HUES64 (cell line): ENCODE results near the gene ACBD6. TPM values are rescaled to one million over a fixed set of nuclear protein-coding genes. Genes with fewer than 3 reads are reported as not detected.
A peak's percentile ranks its signal among the peaks of the same experiment; 100 is the strongest.
"Not testable (repeated sequence)": the region's sequence is repeated elsewhere in the genome, so short reads cannot be mapped to it uniquely, and the experiment has no call there.

ENCODE experiments used
- H3K27ac ChIP-seq: 2 replicates; pipeline ENCODE4 v1.7.0; 2013; ENCODE audit warnings: low read depth, low read length, inconsistent platforms
- H3K27me3 ChIP-seq: 2 replicates; pipeline ENCODE4 v1.6.1; 2013; ENCODE audit warnings: mild to moderate bottlenecking, low read length; ENCODE audit not compliant: insufficient read depth
- H3K36me3 ChIP-seq: 2 replicates; pipeline ENCODE4 v1.6.1; 2013; ENCODE audit warnings: mild to moderate bottlenecking, low read length; ENCODE audit not compliant: insufficient read depth
- H3K4me1 ChIP-seq: 2 replicates; pipeline ENCODE4 v1.6.1; 2013; ENCODE audit warnings: mild to moderate bottlenecking, low read length, moderate library complexity; ENCODE audit not compliant: insufficient read depth
- H3K4me3 ChIP-seq: 2 replicates; pipeline ENCODE4 v1.5.1; 2013; ENCODE audit warnings: mild to moderate bottlenecking, low read length, moderate library complexity
- H3K9ac ChIP-seq: 2 replicates; pipeline ENCODE4 v1.6.1; 2013; ENCODE audit warnings: mild to moderate bottlenecking, low read depth, low read length
- H3K9me3 ChIP-seq: 2 replicates; pipeline ENCODE4 v1.6.1; 2013; ENCODE audit warnings: low read depth, low read length; ENCODE audit not compliant: insufficient read depth
- WGBS: fragments of 150-250, 120-280 bp; methylation state at CpG from one replicate; pipeline ENCODE4 v1.1.7; 2013; ENCODE audit warnings: missing lambda C conversion rate; 5-methylcytosine and 5-hydroxymethylcytosine counted together
- polyA plus RNA-seq, 2 experiments: library from polyadenylated mRNA; stranded (reverse); fragments of 50-300 nt; gene quantifications; one replicate each; pipeline ENCODE4 v1.2.3, GENCODE V29; 2013

Gene ACBD6, protein sequence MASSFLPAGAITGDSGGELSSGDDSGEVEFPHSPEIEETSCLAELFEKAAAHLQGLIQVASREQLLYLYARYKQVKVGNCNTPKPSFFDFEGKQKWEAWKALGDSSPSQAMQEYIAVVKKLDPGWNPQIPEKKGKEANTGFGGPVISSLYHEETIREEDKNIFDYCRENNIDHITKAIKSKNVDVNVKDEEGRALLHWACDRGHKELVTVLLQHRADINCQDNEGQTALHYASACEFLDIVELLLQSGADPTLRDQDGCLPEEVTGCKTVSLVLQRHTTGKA
- 46.9 TPM for polyA plus RNA-seq (2013, experiment 1 of 2)
- polyA plus RNA-seq (2013, experiment 2 of 2): 57.1 TPM

DNA sequence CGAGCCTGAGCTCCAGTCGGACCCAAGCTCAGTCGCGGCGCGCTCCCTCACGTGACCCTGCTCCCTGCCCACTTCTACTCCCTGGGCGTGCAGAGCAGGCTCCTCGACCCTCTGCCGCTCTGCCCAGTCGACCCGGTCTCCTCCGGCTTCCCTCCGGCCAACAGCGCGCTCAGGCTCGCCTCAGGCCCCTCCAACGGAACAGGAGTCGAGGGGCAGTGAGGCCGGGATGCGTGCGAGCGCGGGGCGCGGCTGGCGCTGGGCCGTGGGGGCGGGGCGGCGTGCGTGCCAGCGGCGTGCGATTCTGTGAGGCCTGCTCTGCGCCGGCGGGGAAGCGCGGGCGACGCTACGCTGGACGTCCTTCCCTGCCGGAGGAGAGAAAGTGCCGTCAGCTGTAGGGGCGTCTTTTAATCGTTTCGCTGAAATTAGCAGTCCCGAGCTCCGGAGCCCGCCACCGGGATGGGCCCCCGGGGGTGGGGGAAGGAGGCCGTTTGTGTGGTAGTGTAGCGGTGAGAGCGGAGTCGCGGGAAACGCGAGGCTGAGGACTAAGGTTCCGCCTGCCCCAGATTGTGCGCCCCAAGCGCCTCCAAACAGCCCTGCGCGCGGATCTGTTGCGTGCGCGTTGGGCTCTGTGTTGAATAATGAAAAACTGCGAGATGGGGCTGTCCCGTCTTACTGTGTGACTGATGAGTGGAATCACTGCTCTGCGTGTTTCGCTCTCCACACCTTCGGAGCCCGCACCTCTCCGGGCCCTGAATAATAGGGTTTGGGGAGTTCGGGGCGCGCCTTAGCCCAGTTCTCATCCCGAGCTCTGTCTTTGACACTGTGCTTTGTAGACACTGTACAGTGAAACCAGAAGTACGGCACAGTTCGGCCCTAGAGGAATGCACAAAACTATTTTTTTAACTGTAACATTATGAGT is at the start of gene ACBD6:
Gene ACBD6, minus strand, starts transcription at position 217 of the 919 bp plus-strand sequence. CDS start 311 bp downstream, outside the sequence.
- Histone ChIP-seq H3K36me3 (peaks cover 18% of the 10 kb centered on the region; the same call in 1 of the 2 replicates), H3K4me3 (peak within 1 kb of the TSS; percentile 79), H3K9ac (peak within 1 kb of the TSS; percentile 91), H3K27me3 (peaks cover 8% of the 10 kb centered on the region), H3K4me1 (peaks cover 5% of the 10 kb centered on the region; the same call in 1 of the 2 replicates), H3K27ac (peak within 1 kb of the TSS; percentile 94), H3K9me3 (peaks cover 2% of the 10 kb centered on the region)
- WGBS: 7% methylated on average over 83 of the region's 83 CpGs

DNA sequence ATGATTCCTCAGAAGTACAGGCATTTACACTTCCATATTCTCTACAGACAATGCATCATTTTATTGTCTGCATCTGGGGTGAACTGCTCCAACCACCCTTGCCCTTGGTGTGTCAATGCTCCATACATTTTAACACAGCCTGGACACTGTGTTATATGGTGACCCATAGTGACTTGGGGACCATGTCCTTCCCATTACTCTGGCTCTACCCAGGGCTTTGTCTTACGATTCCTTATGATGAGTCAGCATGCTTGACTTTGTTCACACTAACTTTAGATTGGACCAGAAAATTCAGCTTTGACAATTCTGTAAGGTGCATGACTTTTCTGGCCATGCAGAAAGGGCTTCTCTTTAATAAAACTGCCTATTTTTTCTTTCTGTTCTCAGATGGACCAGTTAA is 49.6 kb upstream of the ACBD6 start:
- Histone ChIP-seq H3K27me3 (no peaks in the 10 kb centered on the region), H3K4me1 (0 out of 2 replicates have a peak, but pooled peaks cover 3% of the 10 kb centered on the region), H3K4me3 (no peak overlapping the region), H3K36me3 (no peaks in the 10 kb centered on the region), H3K9me3 (no peaks in the 10 kb centered on the region), H3K27ac (no peak overlapping the region), H3K9ac (no peak overlapping the region)
- 96% methylated on average over 1 of the region's 1 CpG for WGBS

DNA sequence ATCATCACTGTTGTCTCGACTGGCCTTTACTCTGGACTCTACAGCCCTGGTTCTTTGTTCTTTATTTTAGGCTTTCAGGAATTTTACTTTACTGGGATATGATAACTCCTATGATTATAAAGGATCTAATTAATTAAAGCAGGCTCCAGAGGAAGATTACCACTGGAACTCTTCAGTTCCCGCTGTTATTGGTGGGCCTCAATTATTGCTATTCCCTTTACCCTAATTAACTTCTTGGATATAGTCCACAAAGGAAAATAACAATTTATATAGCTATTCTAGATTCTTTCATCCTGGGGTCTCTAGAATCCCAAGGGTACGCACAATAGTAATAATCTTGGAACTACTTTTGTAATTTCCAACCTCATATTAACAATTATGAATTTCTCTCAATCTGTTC is 47.9 kb upstream of the ACBD6 start:
- 94% methylated on average over 3 of the region's 3 CpGs for WGBS
- Histone ChIP-seq H3K9ac (no peak overlapping the region), H3K4me1 (0 out of 2 replicates have a peak, but pooled peaks cover 3% of the 10 kb centered on the region), H3K36me3 (no peaks in the 10 kb centered on the region), H3K27me3 (no peaks in the 10 kb centered on the region), H3K9me3 (no peaks in the 10 kb centered on the region), H3K4me3 (no peak overlapping the region), H3K27ac (no peak overlapping the region)

DNA sequence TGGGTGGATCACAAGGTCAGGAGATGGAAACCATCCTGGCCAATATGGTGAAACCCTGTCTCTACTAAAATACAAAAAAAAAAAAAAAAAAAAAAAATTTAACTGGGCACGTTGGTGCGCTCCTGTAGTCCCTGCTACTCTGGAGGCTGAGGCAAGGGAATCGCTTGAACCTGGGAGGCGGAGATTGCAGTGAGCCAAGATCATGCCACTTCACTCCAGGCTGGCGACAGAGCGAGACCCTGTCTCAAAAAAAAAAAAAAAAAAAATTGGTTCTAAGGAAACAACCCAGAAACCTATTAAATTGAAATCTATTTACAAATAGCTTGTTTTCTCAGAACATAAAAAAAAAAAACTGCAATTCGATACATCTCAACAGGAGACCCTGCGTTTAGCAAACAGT is 47.4 kb upstream of the ACBD6 start:
- not testable (repeated sequence) for H3K9me3 ChIP-seq, H3K27me3 ChIP-seq, H3K27ac ChIP-seq, H3K36me3 ChIP-seq, H3K4me1 ChIP-seq, H3K9ac ChIP-seq, H3K4me3 ChIP-seq
- WGBS: 95% methylated on average over 8 of the region's 8 CpGs

DNA sequence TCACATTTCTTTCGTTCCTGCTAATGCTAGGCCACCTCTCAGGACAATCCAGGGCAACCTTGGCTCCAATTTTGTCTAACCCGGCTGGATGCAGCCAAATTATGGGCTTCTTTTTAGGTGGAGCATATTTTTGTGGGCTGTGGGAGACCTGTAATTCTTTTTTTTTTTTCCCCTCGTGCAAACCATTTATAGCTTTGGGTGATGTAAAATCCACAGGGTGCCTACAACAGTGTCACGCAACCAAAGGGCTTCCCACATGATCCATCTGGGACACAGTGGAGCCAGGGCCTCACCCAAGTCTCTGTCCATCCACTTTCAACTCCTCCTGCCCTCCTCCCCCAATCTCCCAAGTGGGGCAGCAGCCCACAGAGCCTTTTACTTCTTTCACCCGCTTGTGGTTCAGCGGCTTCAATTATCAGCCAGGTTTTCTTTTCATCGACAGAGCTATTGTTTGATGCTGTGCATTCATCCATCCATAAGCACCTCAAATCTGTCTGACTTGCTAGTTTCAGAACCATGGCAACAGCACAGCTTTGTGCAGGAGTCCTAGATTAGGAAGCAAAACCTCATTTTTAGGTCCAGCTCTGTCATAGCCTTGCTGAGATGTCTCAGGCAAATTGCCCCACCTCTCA is 46.4 kb upstream of the ACBD6 start:
- Histone ChIP-seq H3K36me3 (no peaks in the 10 kb centered on the region), H3K4me3 (no peak overlapping the region), H3K9me3 (no peaks in the 10 kb centered on the region), H3K9ac (no peak overlapping the region), H3K4me1 (0 out of 2 replicates have a peak, but pooled peaks cover 3% of the 10 kb centered on the region), H3K27me3 (no peaks in the 10 kb centered on the region), H3K27ac (no peak overlapping the region)
- 90% methylated on average over 7 of the region's 7 CpGs for WGBS

DNA sequence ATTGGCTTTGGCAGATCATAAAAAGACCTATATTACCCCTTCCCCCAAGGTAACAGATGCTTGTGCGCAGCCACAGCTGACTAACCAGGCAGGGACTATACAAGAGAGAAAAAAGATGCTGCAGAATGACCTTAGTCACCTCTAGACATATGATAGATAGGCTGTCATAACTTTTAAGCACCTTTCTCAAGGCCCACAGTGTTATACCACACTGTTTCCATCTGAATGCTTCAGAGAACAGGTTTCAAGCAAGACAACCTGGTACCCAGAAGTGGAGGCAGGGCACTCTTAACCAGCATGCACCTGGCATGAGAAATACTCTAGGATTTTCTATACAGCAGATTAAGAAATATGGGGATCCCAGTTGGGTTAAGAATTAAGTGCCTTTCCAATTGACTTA is 43.6 kb upstream of the ACBD6 start:
- Histone ChIP-seq H3K36me3 (no peaks in the 10 kb centered on the region), H3K27me3 (no peaks in the 10 kb centered on the region), H3K9ac (no peak overlapping the region), H3K4me1 (peaks cover 12% of the 10 kb centered on the region; the same call in 1 of the 2 replicates), H3K27ac (no peak overlapping the region), H3K4me3 (no peak overlapping the region), H3K9me3 (no peaks in the 10 kb centered on the region)
- WGBS: 83% methylated on average over 1 of the region's 1 CpG

DNA sequence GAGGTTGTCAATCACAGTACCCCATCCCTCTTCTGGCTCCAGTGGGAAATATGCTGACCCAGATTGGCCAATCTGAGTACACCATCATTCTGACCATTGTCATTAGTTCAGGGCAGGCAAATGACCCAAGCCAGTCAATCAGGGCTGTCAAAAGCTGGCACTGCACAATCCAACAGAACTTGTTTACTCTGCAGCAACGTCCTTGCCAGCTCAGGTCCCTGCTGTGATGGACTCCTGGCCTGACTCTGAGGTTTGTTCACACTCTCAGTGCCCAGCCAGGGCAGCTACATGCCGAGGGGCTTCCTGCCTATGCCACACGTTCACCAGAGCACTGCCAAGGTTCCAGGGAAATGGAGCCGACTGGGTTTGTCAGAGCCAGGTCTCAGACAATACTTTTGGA is 41.7 kb upstream of the ACBD6 start:
- Histone ChIP-seq H3K9ac (no peak overlapping the region), H3K27ac (no peak overlapping the region)

DNA sequence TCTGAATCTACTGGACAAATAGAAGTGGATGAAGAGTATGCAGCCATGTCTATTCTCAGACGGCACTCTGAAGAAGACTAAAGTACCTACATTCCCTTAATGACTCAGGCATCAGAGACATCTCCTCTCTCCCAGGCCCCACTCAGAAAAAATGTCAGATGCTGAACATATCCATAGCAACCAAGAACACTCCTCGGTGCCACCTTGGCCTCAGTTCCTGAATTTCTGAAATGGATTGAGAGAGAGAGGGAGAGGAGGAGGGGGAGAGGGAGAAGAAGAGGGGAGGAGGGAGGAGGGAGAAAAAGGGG is 40.4 kb upstream of the ACBD6 start:
- 71% methylated on average over 2 of the region's 2 CpGs for WGBS

More for the DNA sequence above, 41.7 kb upstream of the ACBD6 start:
- Histone ChIP-seq H3K36me3 (no peaks in the 10 kb centered on the region), H3K4me1 (peaks cover 9% of the 10 kb centered on the region; the same call in 1 of the 2 replicates), H3K4me3 (no peak overlapping the region), H3K27me3 (no peaks in the 10 kb centered on the region), H3K9me3 (no peaks in the 10 kb centered on the region)
- WGBS: 90% methylated on average over 4 of the region's 4 CpGs

DNA sequence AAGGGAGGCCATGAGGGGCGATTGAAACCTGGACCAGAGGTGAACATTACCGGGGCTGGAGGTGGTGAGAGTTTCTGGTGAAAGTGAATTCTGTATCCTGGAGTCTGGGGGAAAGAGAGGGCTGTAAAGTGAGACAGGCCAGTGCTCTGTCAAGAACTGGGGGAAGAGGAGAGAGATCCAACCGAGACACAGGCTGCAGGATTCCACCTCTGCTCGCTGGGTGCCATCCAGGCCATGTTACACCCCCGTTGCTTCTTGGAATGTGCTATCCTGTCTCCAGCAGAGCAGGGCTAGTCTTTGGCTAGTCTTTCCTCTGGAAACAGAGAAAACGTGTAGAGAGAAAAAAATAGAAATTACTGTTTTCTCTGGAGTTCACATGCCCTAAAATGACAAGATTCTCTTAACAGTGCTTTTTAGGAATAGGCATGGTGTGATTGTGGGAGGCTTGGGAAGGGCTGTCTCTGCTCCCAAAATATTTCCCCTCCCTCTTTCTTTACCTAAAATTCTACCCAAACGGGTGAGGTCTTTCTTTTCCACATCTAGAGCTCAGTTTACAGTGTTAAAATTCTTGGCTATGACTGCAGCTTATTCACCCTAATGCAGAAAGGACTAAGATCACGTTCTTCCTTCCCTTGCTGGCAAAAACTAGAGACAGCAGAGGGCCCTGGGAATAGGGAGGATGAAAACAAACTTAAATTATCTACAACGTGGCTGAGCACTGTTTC is 39.9 kb upstream of the ACBD6 start:
- Histone ChIP-seq H3K36me3 (no peaks in the 10 kb centered on the region), H3K27ac (no peak overlapping the region), H3K4me1 (peaks cover 9% of the 10 kb centered on the region; the same call in 1 of the 2 replicates), H3K4me3 (no peak overlapping the region), H3K9ac (no peak overlapping the region), H3K27me3 (no peaks in the 10 kb centered on the region), H3K9me3 (no peaks in the 10 kb centered on the region)
- 46% methylated on average over 9 of the region's 9 CpGs for WGBS

More for the DNA sequence above, 40.4 kb upstream of the ACBD6 start:
- Histone ChIP-seq H3K27ac (no peak overlapping the region), H3K27me3 (no peaks in the 10 kb centered on the region), H3K9ac (no peak overlapping the region), H3K4me3 (no peak overlapping the region), H3K36me3 (no peaks in the 10 kb centered on the region), H3K9me3 (no peaks in the 10 kb centered on the region), H3K4me1 (peaks cover 9% of the 10 kb centered on the region; the same call in 1 of the 2 replicates)

DNA sequence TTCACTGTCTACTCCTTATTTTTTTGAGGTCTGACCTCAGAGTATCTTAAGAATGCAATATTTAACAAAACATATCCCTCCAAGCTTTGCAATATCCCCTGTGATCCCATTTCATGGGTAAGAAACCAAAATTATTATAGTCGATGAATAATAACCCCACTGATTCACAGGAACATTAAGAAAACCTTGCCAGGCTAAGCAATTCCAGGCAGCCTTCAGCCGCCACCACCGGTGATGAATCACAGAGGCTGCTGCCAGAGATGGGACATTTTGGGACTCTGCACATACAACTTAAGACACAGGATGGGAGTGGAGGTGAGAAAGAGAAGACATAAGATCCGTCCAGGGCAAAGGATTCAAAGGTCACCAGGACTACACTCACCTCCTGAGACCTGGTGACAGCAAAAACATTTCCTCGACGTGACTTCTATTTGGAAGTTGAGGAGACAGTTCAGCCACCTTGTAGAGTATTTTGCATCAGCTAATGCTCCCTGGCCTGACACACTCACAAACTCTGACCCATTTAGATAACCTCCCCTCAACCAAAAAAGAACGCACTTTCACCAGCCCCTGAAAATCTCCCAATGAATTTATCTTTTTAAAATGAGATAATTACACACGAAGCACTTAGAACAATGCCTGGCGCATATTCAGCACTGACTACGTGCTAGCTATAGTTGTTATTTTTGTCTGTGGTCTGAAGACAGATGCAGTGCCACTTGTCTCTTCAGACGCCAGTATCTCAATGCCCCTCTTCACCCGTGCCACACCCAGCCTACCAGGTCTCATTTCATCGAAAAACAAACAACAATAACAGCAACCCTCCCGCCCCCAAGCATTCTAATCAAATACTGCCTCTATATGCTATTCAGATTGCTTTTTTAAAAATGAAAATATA is 38.6 kb upstream of the ACBD6 start:
- Histone ChIP-seq H3K4me3 (no peak overlapping the region), H3K4me1 (peaks cover 9% of the 10 kb centered on the region; the same call in 1 of the 2 replicates), H3K27me3 (no peaks in the 10 kb centered on the region), H3K9ac (no peak overlapping the region), H3K27ac (no peak overlapping the region), H3K9me3 (no peaks in the 10 kb centered on the region), H3K36me3 (no peaks in the 10 kb centered on the region)
- 91% methylated on average over 14 of the region's 14 CpGs for WGBS
